OCI-LY1 (cell line): ENCODE results near the gene CBS.
"Not testable (repeated sequence)": the region's sequence is repeated elsewhere in the genome, so short reads cannot be mapped to it uniquely, and the experiment has no call there.

Source experiments
- EZH2 ChIP-seq: fragments of 200-600 bp; sonication (generic), shearing (Covaris generic); IDR thresholded peaks from 2 replicates; pipeline ENCODE4 v1.8.0; 2017; ENCODE audit warnings: borderline replicate concordance, mixed run types, mild to moderate bottlenecking, antibody characterized with exemption, low read length, moderate library complexity, mixed read lengths
- TF ChIP-seq, protein P1 (sequence below): fragments of 200-600 bp; sonication (generic), shearing (Covaris generic); IDR thresholded peaks from 2 replicates; pipeline ENCODE4 v1.5.1; 2017; ENCODE audit warnings: mild to moderate bottlenecking, antibody characterized with exemption, low read length, moderate library complexity, mixed read lengths

DNA sequence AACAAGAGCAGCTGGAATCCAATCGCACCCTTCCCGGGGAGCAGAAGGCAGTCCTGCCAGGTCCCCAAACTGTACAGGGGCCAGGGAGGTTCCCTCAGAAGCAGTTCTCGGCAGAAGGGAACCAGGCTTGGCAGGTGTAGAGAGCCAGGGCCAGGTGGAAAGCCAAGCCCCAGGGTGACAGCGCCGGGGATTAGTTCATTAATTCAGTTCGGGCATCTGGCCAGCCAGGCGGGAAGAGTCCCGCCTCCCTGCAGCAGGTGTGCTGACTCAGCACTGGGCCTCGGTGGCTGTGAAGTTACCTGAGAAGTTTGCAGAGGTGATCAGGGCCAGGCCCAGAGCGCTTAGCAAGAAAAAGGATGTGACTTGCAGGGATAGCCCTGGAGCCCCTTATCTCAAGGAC is 6.0 kb downstream of the CBS start:
- TF ChIP-seq, protein P1, sequence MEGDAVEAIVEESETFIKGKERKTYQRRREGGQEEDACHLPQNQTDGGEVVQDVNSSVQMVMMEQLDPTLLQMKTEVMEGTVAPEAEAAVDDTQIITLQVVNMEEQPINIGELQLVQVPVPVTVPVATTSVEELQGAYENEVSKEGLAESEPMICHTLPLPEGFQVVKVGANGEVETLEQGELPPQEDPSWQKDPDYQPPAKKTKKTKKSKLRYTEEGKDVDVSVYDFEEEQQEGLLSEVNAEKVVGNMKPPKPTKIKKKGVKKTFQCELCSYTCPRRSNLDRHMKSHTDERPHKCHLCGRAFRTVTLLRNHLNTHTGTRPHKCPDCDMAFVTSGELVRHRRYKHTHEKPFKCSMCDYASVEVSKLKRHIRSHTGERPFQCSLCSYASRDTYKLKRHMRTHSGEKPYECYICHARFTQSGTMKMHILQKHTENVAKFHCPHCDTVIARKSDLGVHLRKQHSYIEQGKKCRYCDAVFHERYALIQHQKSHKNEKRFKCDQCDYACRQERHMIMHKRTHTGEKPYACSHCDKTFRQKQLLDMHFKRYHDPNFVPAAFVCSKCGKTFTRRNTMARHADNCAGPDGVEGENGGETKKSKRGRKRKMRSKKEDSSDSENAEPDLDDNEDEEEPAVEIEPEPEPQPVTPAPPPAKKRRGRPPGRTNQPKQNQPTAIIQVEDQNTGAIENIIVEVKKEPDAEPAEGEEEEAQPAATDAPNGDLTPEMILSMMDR, result not testable (repeated sequence)
- not testable (repeated sequence) for TF ChIP-seq EZH2
